ENCODE measurements around the gene PSENEN.

Gene PSENEN

DNA sequence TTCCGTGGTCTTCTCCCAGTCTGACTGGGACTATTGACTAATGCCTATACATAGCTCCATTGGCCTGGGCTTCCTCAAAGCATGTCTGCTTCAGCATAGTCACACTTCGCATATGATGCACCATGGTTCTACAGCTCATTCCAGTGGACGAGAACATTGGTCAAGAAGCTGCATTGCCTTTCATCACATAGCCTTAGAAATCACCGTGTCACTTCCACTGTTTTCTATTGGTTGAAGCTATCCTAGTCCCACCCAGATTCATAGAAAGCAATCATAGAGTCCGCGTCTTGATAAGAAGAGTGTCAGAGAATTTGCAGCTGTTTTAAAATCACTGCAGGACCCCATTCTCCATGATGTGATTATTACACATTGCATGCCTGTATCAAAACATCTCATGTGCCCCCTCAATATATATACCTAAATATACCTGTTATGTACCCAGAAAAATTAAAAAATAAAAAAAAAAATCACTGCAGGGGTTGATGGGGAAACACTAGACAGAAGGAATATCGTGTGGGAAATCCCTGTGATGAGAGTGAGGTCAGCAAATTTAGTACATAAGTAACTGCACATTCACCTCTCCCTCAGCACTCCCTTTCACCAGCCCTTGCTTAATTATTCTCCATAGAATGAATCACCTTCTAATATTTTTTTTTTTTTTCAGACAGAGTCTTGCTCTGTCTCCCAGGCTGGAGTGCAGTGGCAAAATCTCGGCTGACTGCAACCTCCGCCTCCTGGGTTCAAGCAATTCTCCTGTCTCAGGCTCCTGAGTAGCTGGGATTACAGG lies 27.8 kb downstream of the PSENEN start:
- no peak for DNase-seq (ENCODE audit: low spot score)

DNA sequence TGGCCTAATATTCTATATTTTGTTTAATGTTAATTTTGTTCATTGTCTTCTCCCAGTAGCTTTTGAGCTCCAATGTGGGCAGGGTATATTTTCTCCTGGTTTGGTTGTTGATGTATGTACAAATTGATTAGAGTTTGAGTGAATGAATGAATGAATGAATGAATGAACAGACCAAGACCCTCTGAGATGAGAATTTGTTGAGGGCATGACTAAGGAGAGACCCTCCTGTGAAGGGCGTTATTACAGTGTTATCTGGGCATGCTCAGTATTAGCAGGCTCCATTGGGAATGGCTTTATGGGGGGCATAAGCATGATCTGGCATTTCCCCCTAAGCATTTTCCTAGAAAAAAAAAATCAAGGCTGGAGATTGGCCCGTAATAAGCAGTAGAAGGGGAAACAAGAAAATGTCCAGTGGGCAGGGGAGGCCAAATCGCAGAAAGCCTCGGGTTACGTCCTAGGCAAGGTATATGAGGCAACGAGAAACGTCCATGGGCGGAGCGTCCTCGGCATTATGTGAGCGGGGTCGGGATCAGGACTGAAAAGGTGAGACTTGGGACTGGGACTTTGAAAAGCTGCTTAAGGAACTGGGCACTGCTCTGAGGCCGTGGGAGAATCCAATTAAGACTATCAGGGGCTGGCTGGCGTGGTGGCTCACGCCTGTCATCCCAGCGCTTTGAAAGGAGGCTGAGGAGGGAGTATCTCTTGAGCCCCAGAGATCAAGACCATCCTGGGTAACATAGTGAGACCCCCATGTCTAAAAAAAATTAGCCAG lies 29.0 kb downstream of the PSENEN start:
- no peak for DNase-seq (ENCODE audit: low spot score)

DNA sequence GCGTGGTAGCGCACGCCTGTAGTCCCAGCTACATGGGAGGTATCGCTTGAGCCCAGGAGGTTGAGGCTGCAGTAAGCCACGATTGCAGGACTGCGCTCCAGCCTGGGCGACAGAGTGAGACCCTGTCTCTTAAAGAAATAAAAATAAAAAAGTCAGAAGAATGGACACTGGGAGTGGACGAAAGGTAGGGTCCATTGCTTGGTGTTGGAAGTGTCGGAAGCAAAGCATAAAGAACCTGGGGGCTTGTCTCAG lies 29.5 kb downstream of the PSENEN start:
- DNase-seq (ENCODE audit: low spot score) = no peak

DNA sequence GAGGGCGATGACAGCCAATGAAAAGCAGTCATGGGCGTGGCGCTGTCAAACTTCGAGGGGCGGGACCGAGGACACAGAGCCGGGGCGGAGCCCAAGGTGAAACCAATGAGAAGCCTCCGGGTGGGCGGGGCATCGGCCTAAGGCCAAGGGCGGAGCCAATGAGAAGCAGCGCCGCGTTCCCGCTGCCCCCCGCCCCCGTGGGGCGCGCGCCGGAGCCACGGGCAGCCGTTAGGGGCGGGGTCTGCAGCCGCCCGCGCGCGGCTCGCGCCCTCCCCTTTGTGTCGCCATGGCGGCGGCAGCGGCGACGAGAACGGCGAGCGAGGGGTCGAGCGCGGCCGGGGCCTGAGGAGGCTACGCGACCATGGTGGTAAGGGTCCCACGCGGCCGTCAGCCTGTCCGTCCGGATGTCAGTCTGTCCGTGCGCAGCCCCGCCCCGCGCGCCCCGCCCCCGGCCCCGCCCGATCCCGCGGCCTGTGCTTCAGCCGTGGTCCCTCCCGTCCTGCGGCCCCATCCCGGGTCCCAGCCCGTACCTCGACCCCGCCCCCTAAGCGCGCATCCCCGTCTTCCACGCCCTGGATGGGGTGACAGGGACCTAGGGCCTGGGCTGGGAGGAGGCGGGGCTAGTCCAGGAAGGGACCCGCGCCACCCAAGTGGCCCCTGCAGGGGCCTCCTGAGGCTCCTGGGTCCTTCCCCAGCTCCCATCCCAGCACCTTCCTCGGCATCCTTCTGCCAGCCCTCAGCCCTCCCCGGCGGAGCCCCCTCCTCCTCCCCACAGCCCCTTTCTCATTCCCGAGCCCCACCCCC lies 30.0 kb downstream of the PSENEN start, which contains the start of gene ARHGAP33:
ARHGAP33 (plus strand) TSS at position 267 of the 804 bp plus-strand sequence; CDS start at position 362, 95 bp downstream.
- peak; percentile 99 for DNase-seq (ENCODE audit: low spot score)

- DNase-seq (ENCODE audit: low spot score) = no peak
Measured at GRCh38 chr19:35776102-35776788, 30.8 kb downstream of the PSENEN start.

DNA sequence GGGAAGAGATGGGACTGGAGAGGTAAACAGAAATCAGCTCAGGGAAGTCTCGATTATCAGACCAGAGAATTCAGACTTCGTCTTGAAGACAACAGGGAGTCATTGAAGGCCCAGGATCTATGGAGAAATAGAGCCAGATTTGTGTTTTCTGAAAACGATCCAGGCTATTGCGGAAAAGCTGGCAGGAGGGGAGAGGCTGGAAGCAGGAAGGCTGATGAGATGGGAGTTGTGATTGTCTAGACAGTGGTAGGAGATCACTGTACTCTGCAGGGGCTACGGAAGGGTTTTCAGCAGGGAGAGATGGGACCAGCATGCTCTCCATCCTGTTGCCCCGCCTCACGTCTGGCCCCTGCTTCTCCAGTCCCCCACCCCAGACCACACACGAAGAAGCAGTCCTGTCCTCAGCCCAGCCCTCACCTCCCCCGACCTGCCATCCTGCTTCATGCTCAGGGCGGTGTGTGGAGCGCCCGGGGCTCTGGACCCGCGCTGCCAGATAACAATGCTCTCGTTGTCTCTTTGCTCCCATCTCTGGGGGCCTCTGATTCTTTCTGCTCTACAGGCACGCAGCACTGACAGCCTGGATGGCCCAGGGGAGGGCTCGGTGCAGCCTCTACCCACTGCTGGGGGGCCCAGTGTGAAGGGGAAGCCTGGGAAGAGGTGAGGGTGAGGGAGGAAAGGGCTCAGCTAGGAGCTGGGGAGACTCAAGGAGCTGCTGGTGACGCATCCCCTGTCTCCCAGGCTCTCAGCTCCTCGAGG lies 31.8 kb downstream of the PSENEN start:
- DNase-seq (ENCODE audit: low spot score) = no peak

- DNase-seq (ENCODE audit: low spot score) = no peak
Measured at GRCh38 chr19:35777961-35778360, 32.5 kb downstream of the PSENEN start.

DNA sequence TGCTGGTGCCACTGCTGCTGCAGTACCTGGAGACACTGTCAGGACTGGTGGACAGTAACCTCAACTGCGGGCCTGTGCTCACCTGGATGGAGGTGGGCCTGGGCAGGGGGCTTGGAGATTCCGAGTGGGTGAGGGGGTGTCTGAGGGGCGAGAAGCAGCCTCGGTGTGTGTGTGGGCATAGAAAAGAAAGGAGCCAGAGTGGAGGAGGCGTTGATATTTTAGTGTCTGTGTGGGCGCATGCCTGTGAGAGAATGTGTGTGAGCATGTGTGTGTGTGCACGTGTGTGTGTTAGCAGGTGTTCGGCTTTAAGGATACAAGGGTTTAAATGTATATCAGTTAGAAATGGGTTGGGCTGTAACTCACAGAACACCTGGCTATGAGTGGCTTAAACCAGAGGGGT lies 33.6 kb downstream of the PSENEN start:
- DNase-seq (ENCODE audit: low spot score) = no peak

GRCh38 chr19:35780058-35780457 lies 34.6 kb downstream of the PSENEN start:
- DNase-seq (ENCODE audit: low spot score) = no peak

DNA sequence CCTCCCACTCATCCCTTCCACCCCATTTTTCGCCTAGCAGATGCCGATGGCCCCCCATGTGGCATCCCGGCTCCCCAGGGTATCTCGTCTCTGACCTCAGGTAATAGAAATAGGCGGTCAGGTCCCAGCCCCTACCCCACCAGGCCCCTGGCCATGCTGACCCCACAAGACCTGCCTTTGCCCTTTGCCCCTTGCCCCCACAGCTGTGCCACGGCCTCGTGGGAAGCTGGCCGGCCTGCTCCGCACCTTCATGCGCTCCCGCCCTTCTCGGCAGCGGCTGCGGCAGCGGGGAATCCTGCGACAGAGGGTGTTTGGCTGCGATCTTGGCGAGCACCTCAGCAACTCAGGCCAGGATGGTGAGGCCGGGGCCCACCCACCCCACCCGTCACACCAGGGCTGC lies 35.3 kb downstream of the PSENEN start:
- DNase-seq (ENCODE audit: low spot score) = no peak

DNA sequence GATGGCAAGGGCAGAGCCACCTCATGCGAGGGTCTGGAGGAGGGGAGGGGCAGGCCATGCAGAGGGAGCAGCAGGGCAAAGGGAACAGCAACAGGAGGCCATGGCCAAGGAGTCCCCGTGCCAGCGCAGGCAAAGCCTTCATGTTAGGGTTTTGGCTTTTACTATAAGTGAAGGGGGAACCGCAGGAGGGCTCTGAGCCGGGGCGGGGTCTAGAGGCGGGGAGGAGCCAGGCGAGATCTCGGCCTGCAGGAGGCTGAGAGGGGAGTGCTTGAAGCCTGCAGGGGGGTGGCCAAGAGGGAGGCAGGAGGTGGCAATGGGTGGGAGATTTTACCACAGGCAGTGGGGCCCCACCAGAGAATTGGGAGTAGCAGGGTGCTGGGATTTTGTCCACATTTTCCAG lies 36.2 kb downstream of the PSENEN start:
- no peak for DNase-seq (ENCODE audit: low spot score)

DNA sequence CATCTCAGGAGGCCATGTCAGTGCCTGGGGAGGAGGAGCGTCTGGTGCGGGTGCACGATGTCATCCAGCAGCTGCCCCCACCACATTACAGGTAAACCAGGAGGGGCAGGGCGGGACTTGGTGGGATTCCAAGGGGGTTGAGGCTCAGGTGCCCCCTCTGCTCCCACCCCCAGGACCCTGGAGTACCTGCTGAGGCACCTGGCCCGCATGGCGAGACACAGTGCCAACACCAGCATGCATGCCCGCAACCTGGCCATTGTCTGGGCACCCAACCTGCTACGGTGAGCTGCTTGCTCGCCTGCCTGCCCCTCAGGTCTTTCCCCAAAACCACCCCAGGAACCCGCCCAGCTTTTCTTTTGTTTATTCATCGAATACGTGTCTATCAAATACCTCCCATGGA lies 37.1 kb downstream of the PSENEN start:
- DNase-seq (ENCODE audit: low spot score) = no peak

- no peak for DNase-seq (ENCODE audit: low spot score)
Measured at GRCh38 chr19:35783469-35784434, 38.3 kb downstream of the PSENEN start.

DNA sequence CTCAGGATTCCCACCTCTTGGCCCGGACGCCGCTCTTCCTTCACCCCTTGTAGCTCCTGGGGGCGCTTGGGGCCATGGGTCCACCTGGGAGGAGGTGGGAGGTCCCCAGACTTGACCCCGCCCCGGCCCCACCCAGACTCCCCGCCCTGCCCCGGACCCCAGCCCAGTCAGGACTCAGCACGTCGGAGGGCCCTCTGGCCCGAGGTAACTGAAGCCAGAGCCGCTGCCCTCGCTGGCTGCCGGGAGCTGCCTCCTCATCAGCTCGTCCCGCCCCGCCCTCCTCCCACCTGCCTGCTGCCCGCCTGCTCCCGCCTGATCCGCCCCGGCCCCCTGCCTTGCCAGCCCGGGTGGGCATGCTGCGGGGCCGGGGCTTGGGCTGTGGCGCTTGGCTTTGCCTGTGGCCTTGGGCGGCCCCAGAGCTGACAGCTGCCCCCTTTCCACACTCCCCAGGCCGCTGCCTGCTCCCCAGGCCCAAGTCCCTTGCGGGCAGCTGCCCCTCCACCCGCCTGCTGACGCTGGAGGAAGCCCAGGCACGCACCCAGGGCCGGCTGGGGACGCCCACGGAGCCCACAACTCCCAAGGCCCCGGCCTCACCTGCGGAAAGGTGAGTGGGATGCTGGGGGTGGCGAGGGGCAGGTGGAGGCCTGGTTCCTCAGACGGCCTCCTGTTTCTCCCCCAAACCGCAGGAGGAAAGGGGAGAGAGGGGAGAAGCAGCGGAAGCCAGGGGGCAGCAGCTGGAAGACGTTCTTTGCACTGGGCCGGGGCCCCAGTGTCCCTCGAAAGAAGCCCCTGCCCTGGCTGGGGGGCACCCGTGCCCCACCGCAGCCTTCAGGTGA lies 39.3 kb downstream of the PSENEN start:
- no peak for DNase-seq (ENCODE audit: low spot score)

- DNase-seq (ENCODE audit: low spot score) = no peak
Measured at GRCh38 chr19:35785339-35785627, 39.8 kb downstream of the PSENEN start.

GRCh38 chr19:35786299-35787160 lies 41.1 kb downstream of the PSENEN start:
- DNase-seq (ENCODE audit: low spot score) = no peak

GRCh38 chr19:35787227-35787799 lies 41.9 kb downstream of the PSENEN start:
- no peak for DNase-seq (ENCODE audit: low spot score)

All from AG08396 (cell line).